A549 (cell line): Measurements from ENCODE around the gene TACC3.

Source experiments
- CTCF ChIP-seq: fragments of >200 bp; sonication (Bioruptor Twin); formaldehyde crosslinking; IDR thresholded peaks from 3 replicates; pipeline ENCODE4 v1.5.1; 2016
- EP300 ChIP-seq, 2 experiments: fragments of >200 bp; sonication (Bioruptor Twin); formaldehyde crosslinking; IDR thresholded peaks; 2 replicates in 1 of 2; 3 replicates in 1 of 2; pipeline ENCODE4 v1.6.1; 2016 to 2017
- POLR2A ChIP-seq: IDR thresholded peaks from 2 replicates; pipeline ENCODE4 v1.6.1; 2012; ENCODE audit warnings: mild to moderate bottlenecking, low read length
- ZFP36 ChIP-seq: fragments of 450-650 bp; IDR thresholded peaks from 2 replicates; pipeline ENCODE4 v1.6.1; 2014; ENCODE audit warnings: borderline replicate concordance; ENCODE audit not compliant: partially characterized antibody

GRCh38 chr4:1793940-1794808, 72.9 kb downstream of the TACC3 start:
- TF ChIP-seq CTCF (no peak), EP300 (IDR thresholded peaks at IDR 0.05) (no peak), ZFP36 (no peak), POLR2A (no peak)
